ENCODE results near the gene SKIC3. TPM values are rescaled to one million over a fixed set of nuclear protein-coding genes. Genes with fewer than 3 reads are reported as not detected.

SKIC3 gene
- total and polyA plus RNA-seq, 2 donors: 37.5 to 68.1 TPM

GRCh38 chr5:95543017-95543705 lies 11.6 kb downstream of the SKIC3 start:
- H3K27ac ChIP-seq (ENCODE audit: low read depth in 1 of 2, low read length in 1 of 2): no peak overlapping the region
- no peaks in the 10 kb centered on the region for H3K4me1 ChIP-seq (ENCODE audit: control insufficient read depth in 2 of 2, insufficient read depth in 2 of 2, low read length in 2 of 2)
- DNase-seq (ENCODE audit: low read depth in 6 of 9, low spot score in 9 of 9): no peak
- H3K36me3 ChIP-seq (ENCODE audit: control insufficient read depth in 2 of 2, insufficient read depth in 2 of 2, low read length in 1 of 2): peaks cover 6 to 72% of the 10 kb centered on the region in 2 donors
- no peaks in the 10 kb centered on the region for H3K9me3 ChIP-seq (ENCODE audit: control insufficient read depth in 2 of 2, insufficient read depth in 1 of 2, low read length in 1 of 2)
- no peaks in the 10 kb centered on the region for H3K27me3 ChIP-seq (ENCODE audit: control insufficient read depth in 2 of 2, insufficient read depth in 1 of 2, low read length in 1 of 2)
- 74% methylated on average over 3 of the region's 3 CpGs for WGBS
- no peak overlapping the region for H3K4me3 ChIP-seq (ENCODE audit: low read length in 2 of 2)

- H3K4me1 ChIP-seq (ENCODE audit: control insufficient read depth in 2 of 2, insufficient read depth in 2 of 2, low read length in 2 of 2): no peaks in the 10 kb centered on the region
- no peaks in the 10 kb centered on the region for H3K9me3 ChIP-seq (ENCODE audit: control insufficient read depth in 2 of 2, insufficient read depth in 1 of 2, low read length in 1 of 2)
- 96% methylated on average over 2 of the region's 2 CpGs for WGBS
- no peak overlapping the region for H3K27ac ChIP-seq (ENCODE audit: low read depth in 1 of 2, low read length in 1 of 2)
- no peaks in the 10 kb centered on the region for H3K27me3 ChIP-seq (ENCODE audit: control insufficient read depth in 2 of 2, insufficient read depth in 1 of 2, low read length in 1 of 2)
- H3K4me3 ChIP-seq (ENCODE audit: low read length in 2 of 2): no peak overlapping the region
- peaks cover 8 to 48% of the 10 kb centered on the region in 2 donors for H3K36me3 ChIP-seq (ENCODE audit: control insufficient read depth in 2 of 2, insufficient read depth in 2 of 2, low read length in 1 of 2)
- no peak for DNase-seq (ENCODE audit: low read depth in 6 of 9, low spot score in 9 of 9)
These were observed 17.3 kb downstream of the SKIC3 start for GRCh38 chr5:95537501-95537900.

DNA sequence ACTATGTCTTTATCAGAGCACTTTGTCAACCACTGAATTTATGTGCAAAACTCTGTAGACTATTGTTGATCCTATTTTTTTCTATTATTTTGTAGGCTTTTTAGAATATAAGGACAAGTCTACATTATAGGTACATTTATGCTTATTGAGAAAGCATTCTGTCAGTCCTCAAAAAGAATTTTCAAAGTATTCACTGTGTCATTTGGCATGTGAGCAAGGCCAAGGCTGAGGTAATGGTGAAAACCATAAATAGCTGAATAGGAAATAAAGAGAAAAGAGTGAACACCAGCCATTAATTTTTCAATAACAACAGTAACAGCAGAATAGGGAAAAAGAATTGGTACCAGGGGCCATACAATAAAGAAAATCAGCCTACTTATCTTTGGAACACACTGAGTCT lies 21.0 kb downstream of the SKIC3 start:
- Histone ChIP-seq H3K27me3 (ENCODE audit: control insufficient read depth in 2 of 2, insufficient read depth in 1 of 2, low read length in 1 of 2) (no peaks in the 10 kb centered on the region), H3K4me1 (ENCODE audit: control insufficient read depth in 2 of 2, insufficient read depth in 2 of 2, low read length in 2 of 2) (no peaks in the 10 kb centered on the region), H3K9me3 (ENCODE audit: control insufficient read depth in 2 of 2, insufficient read depth in 1 of 2, low read length in 1 of 2) (no peaks in the 10 kb centered on the region), H3K27ac (ENCODE audit: low read depth in 1 of 2, low read length in 1 of 2) (no peak overlapping the region), H3K36me3 (ENCODE audit: control insufficient read depth in 2 of 2, insufficient read depth in 2 of 2, low read length in 1 of 2) (peaks cover 12 to 41% of the 10 kb centered on the region in 2 donors), H3K4me3 (ENCODE audit: low read length in 2 of 2) (no peak overlapping the region)
- no peak for DNase-seq (ENCODE audit: low read depth in 6 of 9, low spot score in 9 of 9)

DNA sequence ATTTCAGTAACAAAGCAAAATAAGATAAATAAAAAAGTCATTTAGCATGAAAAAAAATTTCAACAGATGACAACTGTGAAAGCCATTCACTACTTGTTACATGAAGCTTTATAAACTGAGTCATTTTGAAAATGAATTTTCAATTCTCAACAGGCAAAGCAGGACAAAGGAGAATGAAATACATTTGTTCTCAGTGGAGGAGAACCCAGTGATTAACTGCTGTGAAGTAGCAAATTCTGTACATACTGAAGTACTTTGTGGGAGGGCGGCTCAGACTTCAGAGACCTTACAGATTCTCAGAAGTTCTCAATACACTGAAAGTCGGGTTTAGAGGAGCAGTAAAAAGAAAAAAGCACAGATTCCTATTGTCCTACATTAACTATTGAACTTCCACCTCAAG lies 21.7 kb downstream of the SKIC3 start:
- DNase-seq (ENCODE audit: low read depth in 6 of 9, low spot score in 9 of 9): no peak
- WGBS: 86% methylated on average over 2 of the region's 2 CpGs
- H3K27me3 ChIP-seq (ENCODE audit: control insufficient read depth in 2 of 2, insufficient read depth in 1 of 2, low read length in 1 of 2): no peaks in the 10 kb centered on the region
- H3K36me3 ChIP-seq (ENCODE audit: control insufficient read depth in 2 of 2, insufficient read depth in 2 of 2, low read length in 1 of 2): peaks cover 16 to 44% of the 10 kb centered on the region in 2 donors
- H3K4me3 ChIP-seq (ENCODE audit: low read length in 2 of 2): no peak overlapping the region
- no peaks in the 10 kb centered on the region for H3K4me1 ChIP-seq (ENCODE audit: control insufficient read depth in 2 of 2, insufficient read depth in 2 of 2, low read length in 2 of 2)
- no peaks in the 10 kb centered on the region for H3K9me3 ChIP-seq (ENCODE audit: control insufficient read depth in 2 of 2, insufficient read depth in 1 of 2, low read length in 1 of 2)
- no peak overlapping the region for H3K27ac ChIP-seq (ENCODE audit: low read depth in 1 of 2, low read length in 1 of 2)

DNA sequence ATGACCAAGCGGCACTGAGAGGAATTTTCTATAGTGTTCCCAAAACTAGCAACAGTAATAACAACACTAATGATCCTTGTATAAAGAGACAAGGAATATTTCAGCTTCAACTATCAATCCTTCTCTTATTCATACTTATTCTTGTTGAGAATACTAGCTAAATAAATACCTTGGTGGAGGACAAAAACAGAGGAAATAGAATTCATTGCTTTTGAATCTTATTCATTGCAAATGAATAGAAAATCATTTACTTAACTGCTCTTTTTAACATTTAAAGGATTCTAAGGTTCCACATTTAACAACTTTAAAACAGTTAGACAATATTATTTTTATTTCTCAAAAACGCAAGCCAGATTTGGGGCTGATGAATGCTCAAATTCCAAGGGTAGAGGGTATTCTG lies 22.4 kb downstream of the SKIC3 start:
- DNase-seq (ENCODE audit: low read depth in 6 of 9, low spot score in 9 of 9): no peak
- 97% methylated on average over 2 of the region's 2 CpGs for WGBS
- H3K36me3 ChIP-seq (ENCODE audit: control insufficient read depth in 2 of 2, insufficient read depth in 2 of 2, low read length in 1 of 2): peaks cover 16 to 48% of the 10 kb centered on the region in 2 donors

DNA sequence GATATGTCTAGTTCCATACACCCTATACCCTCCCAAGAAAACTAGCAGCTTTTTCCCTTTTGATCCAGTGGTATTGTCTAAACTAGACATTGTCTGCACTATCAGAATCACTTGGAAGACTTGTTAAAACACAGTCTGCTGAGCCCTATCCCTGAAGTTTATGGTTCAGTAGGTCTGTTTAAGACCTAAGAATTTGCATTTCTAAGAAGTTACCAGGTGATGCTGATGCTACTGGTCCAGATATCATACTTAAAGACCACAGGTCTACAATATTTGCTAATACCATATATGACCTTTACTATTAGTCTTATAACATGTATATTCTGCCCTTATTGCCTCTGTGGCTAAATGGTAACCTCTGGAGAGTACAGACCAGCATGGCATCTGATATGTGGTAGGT lies 23.3 kb downstream of the SKIC3 start:
- Histone ChIP-seq H3K9me3 (ENCODE audit: control insufficient read depth in 2 of 2, insufficient read depth in 1 of 2, low read length in 1 of 2) (no peaks in the 10 kb centered on the region), H3K36me3 (ENCODE audit: control insufficient read depth in 2 of 2, insufficient read depth in 2 of 2, low read length in 1 of 2) (peaks cover 17 to 54% of the 10 kb centered on the region in 2 donors), H3K27me3 (ENCODE audit: control insufficient read depth in 2 of 2, insufficient read depth in 1 of 2, low read length in 1 of 2) (no peaks in the 10 kb centered on the region), H3K4me3 (ENCODE audit: low read length in 2 of 2) (no peak overlapping the region), H3K4me1 (ENCODE audit: control insufficient read depth in 2 of 2, insufficient read depth in 2 of 2, low read length in 2 of 2) (no peaks in the 10 kb centered on the region), H3K27ac (ENCODE audit: low read depth in 1 of 2, low read length in 1 of 2) (no peak overlapping the region)
- DNase-seq (ENCODE audit: low read depth in 6 of 9, low spot score in 9 of 9): no peak

More for the DNA sequence above, 22.4 kb downstream of the SKIC3 start:
- Histone ChIP-seq H3K27me3 (ENCODE audit: control insufficient read depth in 2 of 2, insufficient read depth in 1 of 2, low read length in 1 of 2) (no peaks in the 10 kb centered on the region), H3K27ac (ENCODE audit: low read depth in 1 of 2, low read length in 1 of 2) (no peak overlapping the region), H3K4me1 (ENCODE audit: control insufficient read depth in 2 of 2, insufficient read depth in 2 of 2, low read length in 2 of 2) (no peaks in the 10 kb centered on the region), H3K9me3 (ENCODE audit: control insufficient read depth in 2 of 2, insufficient read depth in 1 of 2, low read length in 1 of 2) (no peaks in the 10 kb centered on the region), H3K4me3 (ENCODE audit: low read length in 2 of 2) (no peak overlapping the region)

GRCh38 chr5:95530416-95530815 lies 24.4 kb downstream of the SKIC3 start:
- 99% methylated on average over 2 of the region's 2 CpGs for WGBS
- Histone ChIP-seq H3K36me3 (ENCODE audit: control insufficient read depth in 2 of 2, insufficient read depth in 2 of 2, low read length in 1 of 2) (peaks cover 20 to 52% of the 10 kb centered on the region in 2 donors), H3K27ac (ENCODE audit: low read depth in 1 of 2, low read length in 1 of 2) (no peak overlapping the region), H3K4me1 (ENCODE audit: control insufficient read depth in 2 of 2, insufficient read depth in 2 of 2, low read length in 2 of 2) (no peaks in the 10 kb centered on the region), H3K9me3 (ENCODE audit: control insufficient read depth in 2 of 2, insufficient read depth in 1 of 2, low read length in 1 of 2) (no peaks in the 10 kb centered on the region), H3K4me3 (ENCODE audit: low read length in 2 of 2) (no peak overlapping the region), H3K27me3 (ENCODE audit: control insufficient read depth in 2 of 2, insufficient read depth in 1 of 2, low read length in 1 of 2) (no peaks in the 10 kb centered on the region)
- DNase-seq (ENCODE audit: low read depth in 6 of 9, low spot score in 9 of 9): no peak

GRCh38 chr5:95528565-95528964 lies 26.2 kb downstream of the SKIC3 start:
- H3K36me3 ChIP-seq (ENCODE audit: control insufficient read depth in 2 of 2, insufficient read depth in 2 of 2, low read length in 1 of 2): peaks cover 12 to 58% of the 10 kb centered on the region in 2 donors
- H3K4me3 ChIP-seq (ENCODE audit: low read length in 2 of 2): no peak overlapping the region
- no peak for DNase-seq (ENCODE audit: low read depth in 6 of 9, low spot score in 9 of 9)

DNA sequence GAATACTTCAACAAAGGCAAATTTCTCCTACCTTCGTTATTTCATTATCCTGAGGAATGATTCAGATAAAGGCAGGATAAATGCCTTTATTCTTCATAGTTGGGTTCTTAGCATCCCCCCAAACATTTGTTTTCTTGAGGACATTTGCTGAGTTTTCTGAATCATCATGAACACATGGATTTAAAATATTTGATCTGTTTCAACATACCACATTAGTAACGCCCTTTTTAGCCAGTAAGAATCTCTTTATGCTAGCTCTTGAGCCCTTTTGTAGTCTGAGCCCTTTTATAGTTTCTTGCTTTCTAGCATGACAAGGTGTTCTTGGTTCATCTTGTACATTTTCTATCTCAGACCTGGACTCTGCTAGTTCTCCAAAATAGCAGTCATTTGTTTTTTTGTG lies 27.9 kb downstream of the SKIC3 start:
- H3K36me3 ChIP-seq (ENCODE audit: control insufficient read depth in 2 of 2, insufficient read depth in 2 of 2, low read length in 1 of 2): peaks cover 15 to 70% of the 10 kb centered on the region in 2 donors
- H3K4me1 ChIP-seq (ENCODE audit: control insufficient read depth in 2 of 2, insufficient read depth in 2 of 2, low read length in 2 of 2): no peaks in the 10 kb centered on the region
- no peak for DNase-seq (ENCODE audit: low read depth in 6 of 9, low spot score in 9 of 9)
- no peaks in the 10 kb centered on the region for H3K9me3 ChIP-seq (ENCODE audit: control insufficient read depth in 2 of 2, insufficient read depth in 1 of 2, low read length in 1 of 2)
- no peak overlapping the region for H3K4me3 ChIP-seq (ENCODE audit: low read length in 2 of 2)
- H3K27ac ChIP-seq (ENCODE audit: low read depth in 1 of 2, low read length in 1 of 2): no peak overlapping the region
- WGBS: 98% methylated on average over 2 of the region's 2 CpGs
- H3K27me3 ChIP-seq (ENCODE audit: control insufficient read depth in 2 of 2, insufficient read depth in 1 of 2, low read length in 1 of 2): no peaks in the 10 kb centered on the region

More at GRCh38 chr5:95528565-95528964, 26.2 kb downstream of the SKIC3 start:
- no peaks in the 10 kb centered on the region for H3K9me3 ChIP-seq (ENCODE audit: control insufficient read depth in 2 of 2, insufficient read depth in 1 of 2, low read length in 1 of 2)
- H3K27me3 ChIP-seq (ENCODE audit: control insufficient read depth in 2 of 2, insufficient read depth in 1 of 2, low read length in 1 of 2): no peaks in the 10 kb centered on the region
- no peak overlapping the region for H3K27ac ChIP-seq (ENCODE audit: low read depth in 1 of 2, low read length in 1 of 2)
- H3K4me1 ChIP-seq (ENCODE audit: control insufficient read depth in 2 of 2, insufficient read depth in 2 of 2, low read length in 2 of 2): no peaks in the 10 kb centered on the region
